GM12873 (cell line): ENCODE data around the gene TAS1R3.
A peak's percentile ranks its signal among the peaks of the same experiment; 100 is the strongest.

Experiments
- CTCF ChIP-seq: IDR thresholded peaks from 2 replicates; pipeline ENCODE4 v1.5.1; 2012; ENCODE audit warnings: low read depth, mild to moderate bottlenecking, moderate library complexity, low read length, control low read depth; ENCODE audit not compliant: insufficient read depth; ENCODE audit errors: missing control alignments

TAS1R3 gene

DNA sequence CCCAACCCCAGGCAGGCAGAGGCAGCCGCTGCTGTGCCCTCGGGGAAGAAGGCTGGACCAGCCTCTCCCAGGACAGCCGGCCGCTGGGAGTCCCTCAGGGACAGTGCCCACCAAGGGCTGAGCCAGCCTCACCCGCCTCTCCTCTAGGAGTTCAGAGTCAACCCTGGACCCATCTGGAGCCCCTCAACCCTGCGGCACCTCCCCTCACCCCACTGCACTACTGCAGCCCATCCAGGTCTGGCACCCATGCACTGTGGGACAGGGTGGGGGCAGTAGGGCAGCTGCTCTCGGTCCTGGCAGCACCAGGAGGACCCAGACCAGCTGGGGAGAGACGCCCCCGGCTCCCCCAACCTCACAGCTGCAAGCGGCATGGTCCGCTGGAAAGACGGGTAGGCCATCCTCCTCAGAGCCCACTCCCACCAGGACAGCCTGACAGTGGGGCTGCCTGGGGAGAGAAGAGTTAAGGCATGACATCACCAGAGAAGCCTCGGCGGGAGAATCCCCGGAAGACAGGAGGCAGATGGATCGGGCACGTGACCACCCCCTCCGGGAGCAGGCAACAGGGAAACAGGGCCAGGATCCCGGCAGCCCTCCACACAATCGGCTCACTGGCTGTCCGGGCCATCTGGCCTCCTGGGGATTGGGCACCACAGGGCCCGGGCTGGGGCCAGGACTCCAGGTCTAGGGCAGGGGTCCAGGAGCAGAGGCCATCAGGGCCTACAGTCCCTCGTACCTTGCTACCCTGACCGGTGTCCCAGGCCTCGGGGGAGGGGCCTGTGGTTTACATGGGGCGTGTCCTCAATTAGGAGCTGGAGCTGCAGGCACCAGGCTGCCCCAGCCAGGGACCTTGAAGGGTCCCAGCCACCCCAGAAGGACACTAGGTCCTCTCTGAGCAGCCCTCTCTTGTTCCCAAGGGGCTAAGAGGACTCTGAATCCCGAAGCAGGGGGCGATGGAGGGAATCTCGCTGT, 26.5 kb upstream of the TAS1R3 start:
- no peak for TF ChIP-seq CTCF

DNA sequence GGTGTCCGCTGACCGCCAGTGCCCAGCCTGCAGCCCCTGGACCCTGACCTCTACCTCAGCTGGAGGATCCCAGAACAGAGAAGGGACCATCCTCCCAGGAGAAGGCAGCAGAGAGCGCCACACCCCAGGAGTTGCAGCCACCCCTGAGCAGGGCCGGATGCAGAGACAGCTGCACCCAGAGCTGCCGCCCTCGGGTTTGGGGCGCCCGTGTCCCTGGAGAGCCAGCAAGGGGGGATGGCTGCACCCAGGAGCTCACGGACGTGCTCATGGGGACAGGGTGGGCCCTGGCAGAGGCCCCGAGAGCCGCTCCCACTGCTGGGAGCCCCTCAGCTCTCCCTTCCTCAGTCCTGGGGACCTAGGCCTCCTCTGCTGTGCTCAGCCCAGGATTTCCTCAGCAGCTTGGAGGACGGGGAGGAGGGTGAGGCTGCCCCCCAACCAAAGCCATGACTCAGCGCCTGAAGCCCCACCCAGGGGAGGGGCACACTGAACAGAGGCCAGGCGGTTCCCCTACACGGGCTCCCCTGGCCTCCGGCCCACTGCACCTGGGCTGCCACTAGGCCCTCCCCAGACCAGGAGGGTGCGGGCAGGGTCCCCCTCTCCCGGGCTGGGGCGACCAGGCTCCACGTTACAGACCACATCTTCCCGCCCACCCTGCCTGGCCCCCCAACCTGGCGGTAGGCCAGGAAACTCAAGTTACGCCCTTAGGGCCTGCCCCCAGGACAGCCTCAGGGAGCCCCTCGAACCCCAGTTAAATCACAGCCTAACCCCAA, 25.6 kb upstream of the TAS1R3 start:
- TF ChIP-seq CTCF: peak; percentile 28

DNA sequence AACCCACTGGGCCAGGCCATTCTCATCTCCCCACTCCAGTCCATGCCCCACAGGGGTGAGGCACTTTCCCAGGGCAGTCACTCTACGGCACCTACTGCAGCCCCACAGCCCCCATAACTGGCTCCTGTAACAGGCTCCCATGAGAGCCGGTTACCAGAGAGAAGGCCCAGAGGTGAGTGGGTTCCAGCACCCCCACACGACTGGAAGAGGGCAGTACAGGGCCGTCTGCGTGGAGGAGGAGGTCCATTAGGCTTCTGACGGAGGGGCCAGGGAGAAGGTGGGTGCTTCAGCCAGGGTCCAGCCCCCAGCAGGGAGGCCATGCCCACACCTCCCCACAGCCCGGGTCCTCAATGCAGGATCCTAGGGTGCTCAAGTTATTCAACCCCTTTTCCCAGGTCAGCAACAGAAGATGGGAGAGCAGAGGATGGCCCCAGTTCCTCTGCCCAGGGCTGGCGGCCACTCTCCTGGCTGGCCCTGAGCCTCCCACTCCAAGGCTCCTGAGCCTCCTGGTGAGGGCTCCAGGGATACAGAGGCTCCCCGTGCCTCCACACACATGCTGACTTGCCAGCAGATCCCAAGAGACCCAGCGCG, 24.9 kb upstream of the TAS1R3 start:
- TF ChIP-seq CTCF: peak; percentile 54

DNA sequence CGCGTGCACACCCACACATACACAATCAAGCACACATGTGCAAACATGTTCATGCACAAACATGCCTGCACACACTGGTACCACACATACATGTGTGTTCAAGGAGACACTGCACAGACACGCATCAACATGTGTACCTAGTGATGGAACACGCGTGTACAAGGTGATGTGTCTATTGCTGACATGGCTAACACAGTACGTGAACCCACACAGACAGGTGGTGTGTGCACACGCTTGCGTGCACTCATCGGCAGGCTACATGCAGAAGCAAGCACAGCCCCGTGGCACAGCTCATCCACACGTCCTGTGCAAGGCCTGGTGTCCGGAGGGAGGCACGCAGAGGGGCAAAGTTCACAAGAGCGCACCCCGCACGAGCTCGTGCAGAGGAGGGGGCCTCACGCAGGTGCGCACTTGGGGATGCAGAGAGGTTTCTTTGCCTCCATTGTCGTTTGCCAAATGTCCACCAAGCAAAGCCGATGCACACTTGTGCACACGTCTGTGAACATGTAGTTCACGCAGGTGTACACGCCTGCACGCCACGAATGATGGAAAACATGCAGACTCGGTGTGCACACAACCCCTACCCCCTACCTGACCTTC, 24.3 kb upstream of the TAS1R3 start:
- no peak for TF ChIP-seq CTCF

GRCh38 chr1:1307261-1307922, 23.7 kb upstream of the TAS1R3 start:
- TF ChIP-seq CTCF: no peak

GRCh38 chr1:1307923-1308755, 22.9 kb upstream of the TAS1R3 start, which contains the start of the genes ACAP3 and PUSL1:
ACAP3 (minus strand) TSS chr1:1307930; CDS start chr1:1307815, 115 bp downstream.
PUSL1 (plus strand) TSS chr1:1308597; CDS start chr1:1308644, 47 bp downstream.
- no peak for TF ChIP-seq CTCF
